ENCODE data around the gene HAP1. TPM values are rescaled to one million over a fixed set of nuclear protein-coding genes. Genes with fewer than 3 reads are reported as not detected.

The HAP1 gene
- total RNA-seq, 1 experiment from 2014 or later = 2.5 TPM

GRCh38 chr17:41680426-41681040 is 53.9 kb downstream of the HAP1 start:
- no peak overlapping the region for H3K9ac ChIP-seq (ENCODE audit: extremely low read depth, insufficient read length, low read length)
- H3K23ac ChIP-seq (ENCODE audit: insufficient read length, low read depth, low read length) = no peak overlapping the region
- no peaks in the 10 kb centered on the region for H3K27me3 ChIP-seq (ENCODE audit: insufficient read depth, low read length)
- no peak overlapping the region for H2AK5ac ChIP-seq (ENCODE audit: insufficient read length, low read length)
- Mint-ChIP-seq H3K27ac (peak overlapping the region in 1 of 3 experiments; percentile 75; a peak in 1 of 7 replicates), H3K36me3 (ENCODE audit: insufficient read depth in 1 of 3, low read depth in 3 of 3) (peaks cover 0 to 5% (median 0%) of the 10 kb centered on the region in 3 experiments; a peak in 3 of 7 replicates), H3K27me3 (ENCODE audit: low read depth) (peaks cover 7% of the 10 kb centered on the region), H3K4me1 (peaks cover 29 to 49% of the 10 kb centered on the region in 2 experiments), H3K9me3 (peaks cover 7% of the 10 kb centered on the region in 2 experiments; a peak in 2 of 5 replicates), H3K4me3 (no peak overlapping the region; a peak in 1 of 5 replicates)
- no peak overlapping the region for H4K8ac ChIP-seq (replicated peaks; ENCODE audit: insufficient read length, low read depth, low read length)
- no peak overlapping the region for H3K4ac ChIP-seq (ENCODE audit: low read depth, low read length)
- no peaks in the 10 kb centered on the region for H3K9me3 ChIP-seq (ENCODE audit: control insufficient read depth, low read depth, low read length)
- H3K18ac ChIP-seq (ENCODE audit: insufficient read length, low read depth, low read length) = peak overlapping the region; percentile 15
- H3K79me1 ChIP-seq (ENCODE audit: insufficient read depth, low read depth, low read length, poor library complexity, severe bottlenecking) = no peaks in the 10 kb centered on the region
- no peak overlapping the region for H3K56ac ChIP-seq (ENCODE audit: insufficient read length, low read depth, low read length)
- H4K5ac ChIP-seq (ENCODE audit: insufficient read length, low read depth, low read length) = no peak overlapping the region
- H2BK20ac ChIP-seq (ENCODE audit: low read depth, low read length, poor library complexity, severe bottlenecking) = no peak overlapping the region
- peaks cover 3% of the 10 kb centered on the region for H3K23me2 ChIP-seq (ENCODE audit: insufficient read length, low read depth, low read length, poor library complexity, severe bottlenecking)
- no peak overlapping the region for H2BK5ac ChIP-seq (ENCODE audit: insufficient read length, low read length)
- no peak for DNase-seq
- H4K91ac ChIP-seq (ENCODE audit: insufficient read length, low read depth, low read length) = no peak overlapping the region
- no peak overlapping the region for H2BK15ac ChIP-seq (ENCODE audit: low read depth, low read length)
- WGBS (ENCODE audit: extremely low coverage, insufficient read length, low lambda C conversion rate) = no CpG with 5 or more reads among the region's 10 CpGs
- peaks cover 3% of the 10 kb centered on the region; the same call in 1 of the 2 replicates for H3K4me1 ChIP-seq (ENCODE audit: insufficient read depth, low read length)
- no peak overlapping the region for H3T11ph ChIP-seq (ENCODE audit: low read length)
- H2BK12ac ChIP-seq (ENCODE audit: insufficient read length, low read depth, low read length) = no peak overlapping the region
- H3K27ac ChIP-seq (ENCODE audit: insufficient read length, low read depth, low read length) = no peak overlapping the region
- no peak overlapping the region for H3K14ac ChIP-seq (ENCODE audit: insufficient read depth, low read length)
- H2AFZ ChIP-seq (ENCODE audit: low read length) = no peak overlapping the region
- no peak overlapping the region for H3K4me2 ChIP-seq (ENCODE audit: insufficient read depth, insufficient read length, low read length)
- no peaks in the 10 kb centered on the region for H4K20me1 ChIP-seq (ENCODE audit: control insufficient read depth, insufficient read depth, insufficient read length)
- H3K79me2 ChIP-seq (ENCODE audit: insufficient read depth, low read length) = no peaks in the 10 kb centered on the region
- no peak overlapping the region for H2BK120ac ChIP-seq (ENCODE audit: low read depth, low read length, poor library complexity, severe bottlenecking)
- TF ChIP-seq CTCF (conservative IDR thresholded peaks at IDR 0.05) = no peak
